Transverse colon (tissue), 4 donors: Measurements from ENCODE around the gene C2orf80. TPM values are rescaled to one million over a fixed set of nuclear protein-coding genes. Genes with fewer than 3 reads are reported as not detected.

Source experiments
- DNase-seq: peaks from one replicate; pipeline ENCODE4 v3.0.0-alpha.2; 2019
- H3K27ac ChIP-seq, 4 donors: fragments of 200-600 bp; sonication (generic); 2 replicates each; pipeline ENCODE4 v1.5.1; 2016 to 2018; ENCODE audit warnings: inconsistent platforms in 4 of 4
- H3K27me3 ChIP-seq: fragments of 200-600 bp; sonication (generic); 2 replicates; pipeline ENCODE4 v1.5.1; 2017; ENCODE audit warnings: inconsistent platforms
- H3K36me3 ChIP-seq, 4 donors: fragments of 200-600 bp; sonication (generic); 2 replicates each; pipeline ENCODE4 v1.5.1; 2017 to 2019; ENCODE audit warnings: inconsistent platforms in 4 of 4
- H3K4me1 ChIP-seq, 4 donors: fragments of 200-600 bp; sonication (generic); 2 replicates each; pipeline ENCODE4 v1.5.1; 2017 to 2020; ENCODE audit warnings: inconsistent platforms in 4 of 4
- H3K4me3 ChIP-seq, 4 donors: fragments of 200-600 bp; sonication (generic); 1 replicate in 1 of 4; 2 replicates in 3 of 4; pipeline versions ENCODE4 v1.5.1 to v1.6.1; 2017 to 2019; ENCODE audit warnings: inconsistent platforms in 4 of 4
- H3K9me3 ChIP-seq, 2 donors: fragments of 200-600 bp; sonication (generic); 2 replicates each; pipeline ENCODE4 v1.5.1; 2017 to 2019; ENCODE audit warnings: inconsistent platforms in 2 of 2
- CTCF ChIP-seq, 5 experiments: fragments of 200-600 bp in 3 of 5; fragments of 450-650 bp in 2 of 5; sonication (generic) in 3 of 5; IDR thresholded peaks; 1 replicate in 2 of 5; 2 replicates in 3 of 5; pipeline ENCODE4 v1.5.1; 2016 to 2017; ENCODE audit warnings: antibody characterized with exemption in 5 of 5, inconsistent platforms in 3 of 5, mild to moderate bottlenecking in 2 of 5, moderate library complexity in 1 of 5
- EP300 ChIP-seq: sonication (generic); formaldehyde crosslinking; IDR thresholded peaks from one replicate; pipeline ENCODE4 v1.6.1; 2017; ENCODE audit warnings: antibody characterized with exemption, low read depth
- POLR2A ChIP-seq: fragments of 450-650 bp; IDR thresholded peaks from one replicate; pipeline ENCODE4 v1.6.1; 2016; ENCODE audit warnings: antibody characterized with exemption, mild to moderate bottlenecking, moderate library complexity
- POLR2AphosphoS5 ChIP-seq, 3 donors: sonication (generic); formaldehyde crosslinking; IDR thresholded peaks; one replicate each; pipeline ENCODE4 v1.6.1; 2016; ENCODE audit warnings: antibody characterized with exemption in 3 of 3
- WGBS, 2 donors: methylation state at CpG; one replicate each; pipeline ENCODE4 v1.1.5; 2018; ENCODE audit warnings: low coverage in 1 of 2; 5-methylcytosine and 5-hydroxymethylcytosine counted together
- in situ Hi-C, 4 donors: fragments of 200-750 bp; cut with MboI; loops; one replicate each; pipeline versions ENCODE4 v1.15.0 to v1.15.1; 2017; ENCODE audit warnings: low sequenced_read_pairs in 3 of 4, low pct_ligation_motif_present in 1 of 4, low pct_unique_long_range_greater_than_20kb in 1 of 4
- intact Hi-C: fragments of 100-400 bp; cut with DNase I; formaldehyde crosslinking; loops from one replicate; pipeline ENCODE4 v1.15.1; 2023; ENCODE audit warnings: low total_unique reads
- total RNA-seq, 4 donors: library from RNA; depleted of rRNA; stranded (reverse); fragments of >200 nt; gene quantifications; one replicate each; pipeline ENCODE4 v1.1.0, GENCODE V29; 2016

The C2orf80 gene
- not detected for total RNA-seq

- H3K9me3 ChIP-seq, result no peaks in the 10 kb centered on the region
- in situ Hi-C loops, result no loop called here
These were observed at the start of gene C2orf80 for GRCh38 chr2:208189810-208190503. TSS of gene C2orf80 (minus strand) at chr2:208190030. CDS start at chr2:208186986, 3,044 bp downstream.

GRCh38 chr2:208235860-208236259 is 46.0 kb upstream of the C2orf80 start:
- intact Hi-C loops, result no loop called here
- WGBS, 2 donors, result 46 to 100% methylated on average over 2 of the region's 2 CpGs

More at GRCh38 chr2:208189810-208190503, at the start of gene C2orf80:
- intact Hi-C loops, result no loop called here
- Histone ChIP-seq H3K4me1 (no peaks in the 10 kb centered on the region), H3K27me3 (no peaks in the 10 kb centered on the region), H3K4me3 (no peak within 1 kb of the TSS), H3K27ac (no peak within 1 kb of the TSS), H3K36me3 (no peaks in the 10 kb centered on the region)
- TF ChIP-seq CTCF (IDR thresholded peaks at IDR 0.05) (no peak), POLR2AphosphoS5 (IDR thresholded peaks at IDR 0.05) (no peak), EP300 (no peak), POLR2A (no peak)
- WGBS, 2 donors, result 77 to 78% methylated on average over 6 to 10 of the region's 10 CpGs
- no peak for DNase-seq

GRCh38 chr2:208234786-208235185 is 45.0 kb upstream of the C2orf80 start:
- Histone ChIP-seq H3K4me3 (no peak overlapping the region), H3K9me3 (peaks cover 0 to 7% of the 10 kb centered on the region in 2 donors), H3K36me3 (peaks cover 0 to 35% (median 12%) of the 10 kb centered on the region in 4 donors), H3K27me3 (no peaks in the 10 kb centered on the region), H3K27ac (no peak overlapping the region), H3K4me1 (no peaks in the 10 kb centered on the region)
- DNase-seq, result no peak
- 90% methylated on average over 1 of the region's 1 CpG; no CpG with 5 or more reads in 1 of the 2 donors for WGBS, 2 donors
- intact Hi-C loops, result no loop called here
- in situ Hi-C loops, result no loop called here
- TF ChIP-seq POLR2A (no peak), POLR2AphosphoS5 (IDR thresholded peaks at IDR 0.05) (no peak), EP300 (no peak)

More at GRCh38 chr2:208235860-208236259, 46.0 kb upstream of the C2orf80 start:
- Histone ChIP-seq H3K36me3 (peaks cover 0 to 41% (median 12%) of the 10 kb centered on the region in 4 donors), H3K4me3 (no peak overlapping the region), H3K27ac (no peak overlapping the region), H3K27me3 (no peaks in the 10 kb centered on the region), H3K9me3 (peaks cover 0 to 7% of the 10 kb centered on the region in 2 donors), H3K4me1 (peaks cover 0 to 4% (median 0%) of the 10 kb centered on the region in 4 donors)
- in situ Hi-C loops, result no loop called here
- DNase-seq, result no peak
- TF ChIP-seq POLR2A, result no peak
- no peak for TF ChIP-seq CTCF (IDR thresholded peaks at IDR 0.05)
- TF ChIP-seq POLR2AphosphoS5 (IDR thresholded peaks at IDR 0.05), result no peak
- no peak for TF ChIP-seq EP300

- intact Hi-C loops, result loop anchor here (5.0 kb wide), 1 partner anchor 1189 kb away; no protein-coding TSS in a partner anchor
- in situ Hi-C loops, result no loop called here
- H3K27me3 ChIP-seq, result no peaks in the 10 kb centered on the region
These were observed 38.6 kb upstream of the C2orf80 start for GRCh38 chr2:208228476-208228875.

More at GRCh38 chr2:208228476-208228875, 38.6 kb upstream of the C2orf80 start:
- Histone ChIP-seq H3K36me3 (no peaks in the 10 kb centered on the region), H3K9me3 (peaks cover 0 to 7% of the 10 kb centered on the region in 2 donors), H3K4me1 (no peaks in the 10 kb centered on the region), H3K27ac (no peak overlapping the region), H3K4me3 (no peak overlapping the region)
- WGBS, 2 donors, result 79 to 80% methylated on average over 1 of the region's 1 CpG
- DNase-seq, result no peak
- no peak for TF ChIP-seq EP300
- no peak for TF ChIP-seq POLR2AphosphoS5 (IDR thresholded peaks at IDR 0.05)
- TF ChIP-seq POLR2A, result no peak
- no peak for TF ChIP-seq CTCF (IDR thresholded peaks at IDR 0.05)
